ENCODE results near the gene SRC. TPM values are rescaled to one million over a fixed set of nuclear protein-coding genes. Genes with fewer than 3 reads are reported as not detected.

Gene SRC
- total RNA-seq (100 to 1,000 TPM; 143 to 179 TPM), polyA plus RNA-seq (ENCODE audit: insufficient read depth, low read depth, low replicate concordance) (90.3 TPM)
- long read RNA-seq, donor 1, full-length matches to known transcripts = 2 of 2 reads
- long read RNA-seq, donor 1, partial matches to known transcripts = 0 of 2 reads
- long read RNA-seq, donor 1, other reads (novel, unspliced or antisense) = 0 of 2 reads
- long read RNA-seq, donor 2, partial matches to known transcripts = 0 of 1 reads
- long read RNA-seq, donor 2, other reads (novel, unspliced or antisense) = 0 of 1 reads

- H3K27me3 ChIP-seq = no peaks in the 10 kb centered on the region
- peaks cover 45% of the 10 kb centered on the region for H3K4me1 ChIP-seq
- 4 to 8% methylated on average over 34 to 48 of the region's 63 CpGs for WGBS, 2 donors
- H3K9me3 ChIP-seq = no peaks in the 10 kb centered on the region
- H3K27ac ChIP-seq = peak within 1 kb of the TSS; percentile 90 to 91
- intact Hi-C loops (cut with DNase I; ENCODE audit: low total_unique reads) = no loop called here
- no peaks in the 10 kb centered on the region for H3K36me3 ChIP-seq (ENCODE audit: low read depth, missing control alignments)
- peak; percentile 84 for DNase-seq
- H3K4me3 ChIP-seq = peak within 1 kb of the TSS; percentile 73 to 89
- no peak for TF ChIP-seq POLR2A (IDR thresholded peaks at IDR 0.05)
- TF ChIP-seq, protein P1, sequence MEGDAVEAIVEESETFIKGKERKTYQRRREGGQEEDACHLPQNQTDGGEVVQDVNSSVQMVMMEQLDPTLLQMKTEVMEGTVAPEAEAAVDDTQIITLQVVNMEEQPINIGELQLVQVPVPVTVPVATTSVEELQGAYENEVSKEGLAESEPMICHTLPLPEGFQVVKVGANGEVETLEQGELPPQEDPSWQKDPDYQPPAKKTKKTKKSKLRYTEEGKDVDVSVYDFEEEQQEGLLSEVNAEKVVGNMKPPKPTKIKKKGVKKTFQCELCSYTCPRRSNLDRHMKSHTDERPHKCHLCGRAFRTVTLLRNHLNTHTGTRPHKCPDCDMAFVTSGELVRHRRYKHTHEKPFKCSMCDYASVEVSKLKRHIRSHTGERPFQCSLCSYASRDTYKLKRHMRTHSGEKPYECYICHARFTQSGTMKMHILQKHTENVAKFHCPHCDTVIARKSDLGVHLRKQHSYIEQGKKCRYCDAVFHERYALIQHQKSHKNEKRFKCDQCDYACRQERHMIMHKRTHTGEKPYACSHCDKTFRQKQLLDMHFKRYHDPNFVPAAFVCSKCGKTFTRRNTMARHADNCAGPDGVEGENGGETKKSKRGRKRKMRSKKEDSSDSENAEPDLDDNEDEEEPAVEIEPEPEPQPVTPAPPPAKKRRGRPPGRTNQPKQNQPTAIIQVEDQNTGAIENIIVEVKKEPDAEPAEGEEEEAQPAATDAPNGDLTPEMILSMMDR (IDR thresholded peaks at IDR 0.05) = no peak
Observed at GRCh38 chr20:37345339-37346235, at the start of gene SRC. TSS of gene SRC (plus strand) at chr20:37346140. CDS start at chr20:37384154, 38,014 bp downstream.

DNA sequence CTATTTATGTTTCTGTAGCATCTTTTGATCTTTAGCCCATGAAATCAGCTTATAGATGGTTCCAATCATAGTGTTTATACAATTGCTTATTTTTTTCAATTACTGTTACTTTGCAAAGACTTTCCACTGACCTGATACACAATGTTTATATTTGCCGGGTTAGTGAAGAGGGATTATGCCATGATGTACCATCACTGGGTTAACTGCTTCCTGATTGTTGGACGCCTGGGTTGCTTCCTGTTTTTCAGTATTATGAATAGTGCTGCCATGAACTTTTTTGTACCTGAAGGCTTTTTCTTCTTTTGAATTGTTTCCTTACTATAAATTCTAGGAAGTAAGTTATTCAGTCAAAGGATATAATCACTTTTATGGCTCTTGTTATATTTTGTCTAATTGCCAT lies 49.6 kb upstream of the SRC start:
- 29 to 31% methylated on average over 2 of the region's 2 CpGs for WGBS, 2 donors
- intact Hi-C loops (cut with DNase I; ENCODE audit: low total_unique reads) = no loop called here
- Histone ChIP-seq H3K27me3 (no peaks in the 10 kb centered on the region), H3K4me3 (no peak overlapping the region), H3K9me3 (no peaks in the 10 kb centered on the region), H3K36me3 (ENCODE audit: low read depth, missing control alignments) (no peaks in the 10 kb centered on the region), H3K27ac (peak overlapping the region in 1 of 2 donors; percentile 80), H3K4me1 (peaks cover 24% of the 10 kb centered on the region)
- DNase-seq = no peak
- TF ChIP-seq POLR2A (IDR thresholded peaks at IDR 0.05) = no peak
- TF ChIP-seq, protein P1 (IDR thresholded peaks at IDR 0.05) = no peak

- peak; percentile 32 for DNase-seq
- H3K4me3 ChIP-seq = no peak overlapping the region
- 57 to 59% methylated on average over 13 of the region's 13 CpGs for WGBS, 2 donors
- no peaks in the 10 kb centered on the region for H3K27me3 ChIP-seq
- no peaks in the 10 kb centered on the region for H3K9me3 ChIP-seq
- H3K27ac ChIP-seq = peak overlapping the region; percentile 64 to 80
- intact Hi-C loops (cut with DNase I; ENCODE audit: low total_unique reads) = no loop called here
- H3K36me3 ChIP-seq (ENCODE audit: low read depth, missing control alignments) = no peaks in the 10 kb centered on the region
- TF ChIP-seq POLR2A (IDR thresholded peaks at IDR 0.05) = no peak
- TF ChIP-seq, protein P1 (IDR thresholded peaks at IDR 0.05) = no peak
- H3K4me1 ChIP-seq = peaks cover 24% of the 10 kb centered on the region
Observed at GRCh38 chr20:37297066-37297736, 48.7 kb upstream of the SRC start.

DNA sequence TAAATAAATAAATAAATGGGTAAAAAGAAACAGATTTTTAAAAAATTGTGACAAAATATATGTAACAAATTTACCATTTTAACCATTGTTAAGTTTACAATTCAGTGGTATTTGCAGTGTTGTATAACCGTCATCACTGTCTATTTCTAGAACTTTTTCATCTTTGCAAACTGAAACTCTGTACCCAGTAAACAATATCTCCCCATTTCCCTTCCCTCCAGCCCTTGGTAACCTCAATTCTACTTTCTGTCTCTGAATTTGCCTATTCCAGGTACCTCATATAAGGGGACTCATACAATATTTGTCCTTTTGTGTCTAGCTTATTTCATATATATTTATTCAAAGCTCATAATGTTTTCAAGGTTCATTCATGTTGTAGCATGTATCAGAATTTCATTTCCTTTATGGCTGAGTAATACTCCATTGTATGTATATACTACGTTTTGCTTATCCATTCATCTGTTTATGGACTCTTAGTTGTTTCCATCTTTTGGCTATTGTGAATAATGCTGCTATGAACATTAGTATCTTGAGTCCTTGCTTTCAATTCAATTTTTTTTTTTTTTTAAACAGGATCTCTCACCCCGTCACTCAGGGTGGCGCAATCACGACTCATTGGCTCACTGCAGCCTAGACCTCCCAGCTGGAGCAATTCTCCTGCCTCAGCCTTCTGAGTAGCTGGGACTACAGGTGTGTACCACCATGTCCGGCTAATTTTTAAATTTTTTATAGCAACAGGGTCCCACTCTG lies 47.6 kb upstream of the SRC start:
- no peak overlapping the region for H3K4me3 ChIP-seq
- H3K9me3 ChIP-seq = no peaks in the 10 kb centered on the region
- peaks cover 24% of the 10 kb centered on the region for H3K4me1 ChIP-seq
- intact Hi-C loops (cut with DNase I; ENCODE audit: low total_unique reads) = no loop called here
- no peak for TF ChIP-seq POLR2A (IDR thresholded peaks at IDR 0.05)
- TF ChIP-seq, protein P1 (IDR thresholded peaks at IDR 0.05) = no peak
- DNase-seq = no peak
- no peaks in the 10 kb centered on the region for H3K36me3 ChIP-seq (ENCODE audit: low read depth, missing control alignments)
- 81 to 86% methylated on average over 6 of the region's 6 CpGs for WGBS, 2 donors
- H3K27me3 ChIP-seq = no peaks in the 10 kb centered on the region
- H3K27ac ChIP-seq = peak overlapping the region; percentile 64 to 80
